A673 (cell line): ENCODE results near the gene GRIP1.
"Not testable (repeated sequence)": the region's sequence is repeated elsewhere in the genome, so short reads cannot be mapped to it uniquely, and the experiment has no call there.

ENCODE experiments used
- CTCF ChIP-seq: fragments of 300-800, 200-600 bp; sonication (generic); conservative IDR thresholded peaks from 2 replicates; pipeline ENCODE4 v1.5.1; 2017; ENCODE audit warnings: low read depth, mild to moderate bottlenecking, antibody characterized with exemption, low read length, moderate library complexity, mixed read lengths
- EZH2 ChIP-seq: fragments of 200-600 bp; sonication (generic); IDR thresholded peaks from 2 replicates; pipeline ENCODE4 v1.6.1; 2017; ENCODE audit warnings: borderline replicate concordance, low read depth, mild to moderate bottlenecking, mixed read lengths, antibody characterized with exemption, low read length; ENCODE audit not compliant: poor library complexity, severe bottlenecking

- TF ChIP-seq CTCF, EZH2: not testable (repeated sequence)
These were observed 180.8 kb downstream of the GRIP1 start for GRCh38 chr12:66498059-66498458.
